D721Med (cell line): Measurements from ENCODE around the gene BOC.

Experiments
- DNase-seq: peaks from one replicate; pipeline ENCODE4 v3.0.0; 2011; ENCODE audit warnings: low spot score; ENCODE audit not compliant: insufficient read length
- FAIRE-seq: peaks from 2 replicates; lab custom pipeline; 2011; peaks lifted over from hg19 to GRCh38; lab: Jason Lieb, UNC
- CTCF ChIP-seq: IDR thresholded peaks from 2 replicates; pipeline ENCODE4 v1.5.1; 2012; ENCODE audit warnings: mild to moderate bottlenecking, control low read depth; ENCODE audit not compliant: insufficient read depth; ENCODE audit errors: missing control alignments

BOC gene, protein sequence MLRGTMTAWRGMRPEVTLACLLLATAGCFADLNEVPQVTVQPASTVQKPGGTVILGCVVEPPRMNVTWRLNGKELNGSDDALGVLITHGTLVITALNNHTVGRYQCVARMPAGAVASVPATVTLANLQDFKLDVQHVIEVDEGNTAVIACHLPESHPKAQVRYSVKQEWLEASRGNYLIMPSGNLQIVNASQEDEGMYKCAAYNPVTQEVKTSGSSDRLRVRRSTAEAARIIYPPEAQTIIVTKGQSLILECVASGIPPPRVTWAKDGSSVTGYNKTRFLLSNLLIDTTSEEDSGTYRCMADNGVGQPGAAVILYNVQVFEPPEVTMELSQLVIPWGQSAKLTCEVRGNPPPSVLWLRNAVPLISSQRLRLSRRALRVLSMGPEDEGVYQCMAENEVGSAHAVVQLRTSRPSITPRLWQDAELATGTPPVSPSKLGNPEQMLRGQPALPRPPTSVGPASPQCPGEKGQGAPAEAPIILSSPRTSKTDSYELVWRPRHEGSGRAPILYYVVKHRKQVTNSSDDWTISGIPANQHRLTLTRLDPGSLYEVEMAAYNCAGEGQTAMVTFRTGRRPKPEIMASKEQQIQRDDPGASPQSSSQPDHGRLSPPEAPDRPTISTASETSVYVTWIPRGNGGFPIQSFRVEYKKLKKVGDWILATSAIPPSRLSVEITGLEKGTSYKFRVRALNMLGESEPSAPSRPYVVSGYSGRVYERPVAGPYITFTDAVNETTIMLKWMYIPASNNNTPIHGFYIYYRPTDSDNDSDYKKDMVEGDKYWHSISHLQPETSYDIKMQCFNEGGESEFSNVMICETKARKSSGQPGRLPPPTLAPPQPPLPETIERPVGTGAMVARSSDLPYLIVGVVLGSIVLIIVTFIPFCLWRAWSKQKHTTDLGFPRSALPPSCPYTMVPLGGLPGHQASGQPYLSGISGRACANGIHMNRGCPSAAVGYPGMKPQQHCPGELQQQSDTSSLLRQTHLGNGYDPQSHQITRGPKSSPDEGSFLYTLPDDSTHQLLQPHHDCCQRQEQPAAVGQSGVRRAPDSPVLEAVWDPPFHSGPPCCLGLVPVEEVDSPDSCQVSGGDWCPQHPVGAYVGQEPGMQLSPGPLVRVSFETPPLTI

GRCh38 chr3:113211330-113212149 lies at the start of gene BOC:
Gene BOC (plus strand): TSS chr3:113211557. CDS start chr3:113249803, 38,246 bp downstream.
- no peak for FAIRE-seq
- TF ChIP-seq CTCF, result no peak
- DNase-seq, result no peak

DNA sequence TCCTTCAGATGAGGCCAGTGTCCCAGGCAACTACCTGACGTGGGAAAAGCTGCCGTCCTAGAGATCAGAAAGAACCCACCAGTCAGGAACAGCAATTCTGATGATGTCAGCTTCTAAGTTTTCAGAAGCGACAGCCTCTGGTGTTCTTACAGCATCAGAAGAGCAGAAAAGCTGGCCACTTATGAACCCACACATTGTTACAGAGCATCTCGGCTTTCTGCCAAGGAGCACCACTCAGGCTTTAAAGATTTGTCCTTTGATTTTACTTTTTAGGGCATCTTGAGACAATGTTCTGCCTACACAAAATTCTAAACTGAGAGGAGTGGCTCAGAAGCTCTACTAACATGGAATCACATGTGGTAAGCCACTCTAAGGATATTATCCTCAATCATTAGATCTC lies 49.7 kb upstream of the BOC start:
- FAIRE-seq, result no peak
- no peak for DNase-seq
- TF ChIP-seq CTCF, result no peak

- no peak for TF ChIP-seq CTCF
- DNase-seq (no peak), FAIRE-seq (no peak)
These were observed 48.2 kb upstream of the BOC start for GRCh38 chr3:113163152-113163551.

- FAIRE-seq, result no peak
- no peak for TF ChIP-seq CTCF
These were observed 45.5 kb upstream of the BOC start for GRCh38 chr3:113165841-113166240.

DNA sequence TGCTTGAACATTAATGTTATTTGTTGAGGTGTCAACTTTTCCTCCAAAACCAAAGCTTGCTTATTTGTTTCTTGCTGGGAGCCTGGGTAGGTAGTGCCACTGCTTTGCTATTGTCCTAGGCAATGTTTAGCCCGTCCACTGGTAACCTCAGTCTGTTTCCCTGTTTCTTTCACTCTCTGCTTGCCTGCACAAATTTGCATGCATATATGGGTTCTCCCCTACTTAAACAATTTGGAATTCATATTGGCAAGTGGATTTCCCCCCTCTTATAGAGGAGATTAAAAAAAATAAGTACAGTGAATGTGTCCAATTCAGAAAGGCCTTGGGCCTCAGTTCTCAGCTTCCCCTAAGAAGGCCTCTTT lies 45.0 kb upstream of the BOC start:
- FAIRE-seq (no peak), DNase-seq (no peak)
- TF ChIP-seq CTCF, result no peak

More at GRCh38 chr3:113165841-113166240, 45.5 kb upstream of the BOC start:
- no peak for DNase-seq

- DNase-seq, result no peak
- no peak for TF ChIP-seq CTCF
- no peak for FAIRE-seq
These were observed 44.5 kb upstream of the BOC start for GRCh38 chr3:113166719-113167492.
